ENCODE measurements around the gene PTCRA. TPM values are rescaled to one million over a fixed set of nuclear protein-coding genes. Genes with fewer than 3 reads are reported as not detected.

The PTCRA gene
- total RNA-seq, 1 experiment from 2014 or later: not detected

- no peaks in the 10 kb centered on the region for H4K20me1 ChIP-seq (ENCODE audit: insufficient read depth)
- H3K79me2 ChIP-seq (ENCODE audit: insufficient read depth, low read length): peaks cover 26% of the 10 kb centered on the region
- POLR2A ChIA-PET: interaction anchor here (0.7 to 3.0 kb wide), 5 partner anchors 9 to 389 kb away, joined by 3 to 11 read pairs (median 3); partner anchors contain the start of genes CNPY3, KLHDC3 and PPP2R5D
- no TSS peak for BruUV-seq (replicated peaks)
- CTCF ChIA-PET: no interaction called here
- H3K27me3 ChIP-seq (ENCODE audit: insufficient read depth, low read length): no peaks in the 10 kb centered on the region
- no peak overlapping the region for H3K4me3 ChIP-seq (replicated peaks in 1 of 2; ENCODE audit: low read depth in 1 of 2, low read length in 2 of 2)
- no peak overlapping the region for H2AFZ ChIP-seq (ENCODE audit: low read depth, low read length, poor library complexity, severe bottlenecking)
- ATAC-seq (no peak), DNase-seq (ENCODE audit: low read depth, low spot score) (no peak)
- H3K9ac ChIP-seq (ENCODE audit: low read length): no peak overlapping the region
- no peak overlapping the region for H3K4me2 ChIP-seq (ENCODE audit: low read length)
- no peaks in the 10 kb centered on the region for H3K36me3 ChIP-seq (ENCODE audit: control insufficient read depth in 1 of 2, insufficient read depth in 2 of 2, low read length in 2 of 2)
- TF ChIP-seq REST (IDR thresholded peaks at IDR 0.05; ENCODE audit: low read depth) (no peak), SRF (IDR thresholded peaks at IDR 0.05; ENCODE audit: low read depth) (no peak), ATF3 (IDR thresholded peaks at IDR 0.05) (no peak), ZFX (IDR thresholded peaks at IDR 0.05) (no peak), EZH2phosphoT487 (IDR thresholded peaks at IDR 0.05; ENCODE audit: borderline replicate concordance) (no peak), TCF7L2 (IDR thresholded peaks at IDR 0.05; ENCODE audit: borderline replicate concordance, extremely low read depth, insufficient read depth, insufficient read length) (no peak), MAX (IDR thresholded peaks at IDR 0.05) (no peak), JUND (IDR thresholded peaks at IDR 0.05) (no peak), YY1 (IDR thresholded peaks at IDR 0.05; ENCODE audit: extremely low read depth, insufficient replicate concordance, low read depth, low read length) (no peak)
- intact Hi-C loops (cut with micrococcal nuclease): no loop called here
- peaks cover 19 to 42% of the 10 kb centered on the region in 2 experiments for H3K4me1 ChIP-seq (ENCODE audit: control insufficient read depth in 1 of 2, insufficient read depth in 2 of 2, low read length in 2 of 2)
- H3K27ac ChIP-seq (ENCODE audit: low read depth, low read length): no peak overlapping the region
- H3K9me2 ChIP-seq (ENCODE audit: insufficient read depth): no peaks in the 10 kb centered on the region
- H3K9me3 ChIP-seq (ENCODE audit: control insufficient read depth in 1 of 2, insufficient read depth in 1 of 2, low read depth in 1 of 2, low read length in 2 of 2): no peaks in the 10 kb centered on the region
- RAD21 ChIA-PET (ENCODE audit: low non-redundant PET in 1 of 2, low total read pairs in 2 of 2, uncharacterized antibody in 2 of 2, unreplicated experiment in 2 of 2): no interaction called here
These were observed 59.2 kb downstream of the PTCRA start for GRCh38 chr6:42974919-42975505.

Other genes starting within 250 kb of the PTCRA start
- not detected for gene PRPH2, start 193.5 kb upstream of the PTCRA start, total RNA-seq (2021; ENCODE audit: unreplicated experiment)
- gene TBCC, start 169.9 kb upstream of the PTCRA start, total RNA-seq (2021; ENCODE audit: unreplicated experiment): 17.1 TPM
- gene BICRAL, start 134.0 kb upstream of the PTCRA start, total RNA-seq (2021; ENCODE audit: unreplicated experiment): 14.9 TPM
- 125 TPM for gene RPL7L1, start 36.4 kb upstream of the PTCRA start, total RNA-seq (2021; ENCODE audit: unreplicated experiment)
- gene CNPY3, start 13.4 kb downstream of the PTCRA start, total RNA-seq (2021; ENCODE audit: unreplicated experiment): 49.1 TPM
- 0.57 TPM for gene GNMT, start 44.7 kb downstream of the PTCRA start, total RNA-seq (2021; ENCODE audit: unreplicated experiment)
- gene PEX6, start 63.1 kb downstream of the PTCRA start, total RNA-seq (2021; ENCODE audit: unreplicated experiment): 21.4 TPM
- 49.6 TPM for gene PPP2R5D, start 68.5 kb downstream of the PTCRA start, total RNA-seq (2021; ENCODE audit: unreplicated experiment)
- 64.8 TPM for gene MEA1, start 97.9 kb downstream of the PTCRA start, total RNA-seq (2021; ENCODE audit: unreplicated experiment)
- 67.2 TPM for gene KLHDC3, start 98.2 kb downstream of the PTCRA start, total RNA-seq (2021; ENCODE audit: unreplicated experiment)
- 63.4 TPM for gene RRP36, start 105.6 kb downstream of the PTCRA start, total RNA-seq (2021; ENCODE audit: unreplicated experiment)
- 34.1 TPM for gene CUL7, start 137.8 kb downstream of the PTCRA start, total RNA-seq (2021; ENCODE audit: unreplicated experiment)
- 123 TPM for gene MRPL2, start 143.4 kb downstream of the PTCRA start, total RNA-seq (2021; ENCODE audit: unreplicated experiment)
- 16.2 TPM for gene KLC4, start 143.6 kb downstream of the PTCRA start, total RNA-seq (2021; ENCODE audit: unreplicated experiment)
- 105 TPM for gene PTK7, start 160.3 kb downstream of the PTCRA start, total RNA-seq (2021; ENCODE audit: unreplicated experiment)